BJ (cell line): ENCODE measurements around the gene CTIF. TPM values are rescaled to one million over a fixed set of nuclear protein-coding genes. Genes with fewer than 3 reads are reported as not detected.

Experiments used
- CTCF ChIA-PET: fragments of 350-600 bp; formaldehyde crosslinking; extraction: SDS; loops from one replicate; lab custom pipeline; 2021; ENCODE audit warnings: antibody characterized with exemption, inconsistent platforms; lab: Yijun Ruan, JAX
- POLR2A ChIA-PET: fragments of 300-600 bp; sonication (Branson Sonifier 250); formaldehyde crosslinking; extraction: SDS; loops from one replicate; lab custom pipeline; 2021; ENCODE audit warnings: antibody characterized with exemption; lab: Charles Lee
- DNase-seq: peaks from one replicate; pipeline ENCODE4 v3.0.0-alpha.2; 2011; ENCODE audit warnings: low read depth
- H3K27me3 ChIP-seq: 2 replicates; pipeline ENCODE4 v1.6.0; 2011; ENCODE audit warnings: low read length; ENCODE audit not compliant: control insufficient read depth, insufficient read depth
- H3K36me3 ChIP-seq: 2 replicates; pipeline ENCODE4 v1.5.1; 2011; ENCODE audit warnings: low read length; ENCODE audit not compliant: control insufficient read depth, insufficient read depth
- H3K4me3 ChIP-seq: 2 replicates; pipeline ENCODE4 v1.5.1; 2011; ENCODE audit warnings: low read depth, mild to moderate bottlenecking, control low read depth, low read length
- CTCF ChIP-seq: IDR thresholded peaks from 2 replicates; pipeline ENCODE4 v1.5.1; 2011; ENCODE audit warnings: low read depth, mild to moderate bottlenecking, control low read depth, inconsistent platforms, low read length, moderate library complexity; ENCODE audit not compliant: insufficient read depth
- polyA plus RNA-seq: library from polyadenylated mRNA; depleted of rRNA; stranded (reverse); fragments of >200 nt; gene quantifications from 2 replicates; pipeline ENCODE4 v1.2.3, GENCODE V29; 2011

CTIF gene
- polyA plus RNA-seq, 1 experiment = 105 TPM

- CTCF ChIA-PET = no interaction called here
- no peak for DNase-seq
- POLR2A ChIA-PET = no interaction called here
- no peak for TF ChIP-seq CTCF
- H3K4me3 ChIP-seq = no peak overlapping the region
- peaks cover 25% of the 10 kb centered on the region for H3K36me3 ChIP-seq
- no peaks in the 10 kb centered on the region for H3K27me3 ChIP-seq
Observed at GRCh38 chr18:48754993-48755473, 216.2 kb downstream of the CTIF start.

- H3K4me3 ChIP-seq = no peak overlapping the region
- TF ChIP-seq CTCF = no peak
- POLR2A ChIA-PET = no interaction called here
- no peaks in the 10 kb centered on the region for H3K27me3 ChIP-seq
- H3K36me3 ChIP-seq = peaks cover 26% of the 10 kb centered on the region
- no peak for DNase-seq
- CTCF ChIA-PET = no interaction called here
Observed at GRCh38 chr18:48756511-48757226, 217.8 kb downstream of the CTIF start.

- H3K36me3 ChIP-seq = peaks cover 32% of the 10 kb centered on the region
- TF ChIP-seq CTCF = no peak
- DNase-seq = no peak
- ChIA-PET CTCF (no interaction called here), POLR2A (no interaction called here)
- H3K4me3 ChIP-seq = no peak overlapping the region
- H3K27me3 ChIP-seq = no peaks in the 10 kb centered on the region
Observed at GRCh38 chr18:48757367-48757766, 218.5 kb downstream of the CTIF start.

- Histone ChIP-seq H3K27me3 (no peaks in the 10 kb centered on the region), H3K4me3 (no peak overlapping the region), H3K36me3 (peaks cover 33% of the 10 kb centered on the region)
- POLR2A ChIA-PET = no interaction called here
- TF ChIP-seq CTCF = no peak
- CTCF ChIA-PET = no interaction called here
- no peak for DNase-seq
Observed at GRCh38 chr18:48757906-48758305, 219.1 kb downstream of the CTIF start.

- Histone ChIP-seq H3K27me3 (no peaks in the 10 kb centered on the region), H3K4me3 (no peak overlapping the region), H3K36me3 (peaks cover 32% of the 10 kb centered on the region)
- CTCF ChIA-PET = interaction anchor here (1.1 kb wide), 1 partner anchor 15 kb away, joined by 4 read pairs; no protein-coding TSS in a partner anchor
- TF ChIP-seq CTCF = no peak
- no peak for DNase-seq
- POLR2A ChIA-PET = no interaction called here
Observed at GRCh38 chr18:48761582-48761981, 222.8 kb downstream of the CTIF start.
